ENCODE results near the gene CNTROB. TPM values are rescaled to one million over a fixed set of nuclear protein-coding genes. Genes with fewer than 3 reads are reported as not detected.

The CNTROB gene
- total RNA-seq, 1 experiment from 2014 or later, result 24.2 TPM

GRCh38 chr17:7984904-7985303 is 52.9 kb downstream of the CNTROB start:
- POLR2A ChIA-PET, result no interaction called here
- Histone ChIP-seq H3K27me3 (replicated peaks; ENCODE audit: control insufficient read depth, insufficient read depth, low read length) (no peaks in the 10 kb centered on the region), H3K36me3 (ENCODE audit: control insufficient read depth, insufficient read depth, low read length) (no peaks in the 10 kb centered on the region), H3K4me3 (ENCODE audit: low read depth, low read length) (no peak overlapping the region), H3K4me1 (no peaks in the 10 kb centered on the region), H3K9me3 (no peaks in the 10 kb centered on the region)
- TF ChIP-seq CTCF (IDR thresholded peaks at IDR 0.05; ENCODE audit: insufficient read depth in 1 of 2, low read depth in 1 of 2, low read length in 1 of 2, severe bottlenecking in 1 of 2, unreplicated experiment in 1 of 2), result no peak
- H3K27me3 Mint-ChIP-seq (ENCODE audit: insufficient read depth, unreplicated experiment), result no peaks in the 10 kb centered on the region
- intact Hi-C loops (cut with micrococcal nuclease; ENCODE audit: unreplicated experiment), result loop anchor here (10.0 kb wide), 1 partner anchor 240 kb away; no protein-coding TSS in a partner anchor
- H3K9me3 Mint-ChIP-seq (ENCODE audit: unreplicated experiment), result no peaks in the 10 kb centered on the region
- CTCF ChIA-PET, result no interaction called here
- no peak overlapping the region for H3K4me3 Mint-ChIP-seq (ENCODE audit: unreplicated experiment)
- H3K27ac Mint-ChIP-seq (ENCODE audit: unreplicated experiment), result no peak overlapping the region
- no peak for DNase-seq
- BruUV-seq (replicated peaks), result no TSS peak
- no peaks in the 10 kb centered on the region for H3K36me3 Mint-ChIP-seq (ENCODE audit: insufficient read depth, unreplicated experiment)
- no peaks in the 10 kb centered on the region for H3K4me1 Mint-ChIP-seq (ENCODE audit: low read depth, unreplicated experiment)

- Histone ChIP-seq H3K27me3 (replicated peaks; ENCODE audit: control insufficient read depth, insufficient read depth, low read length) (no peaks in the 10 kb centered on the region), H3K9me3 (no peaks in the 10 kb centered on the region), H3K36me3 (ENCODE audit: control insufficient read depth, insufficient read depth, low read length) (no peaks in the 10 kb centered on the region), H3K4me3 (ENCODE audit: low read depth, low read length) (no peak overlapping the region), H3K4me1 (no peaks in the 10 kb centered on the region)
- no peak for TF ChIP-seq CTCF (IDR thresholded peaks at IDR 0.05; ENCODE audit: insufficient read depth in 1 of 2, low read depth in 1 of 2, low read length in 1 of 2, severe bottlenecking in 1 of 2, unreplicated experiment in 1 of 2)
- no TSS peak for BruUV-seq (replicated peaks)
- Mint-ChIP-seq H3K9me3 (ENCODE audit: unreplicated experiment) (no peaks in the 10 kb centered on the region), H3K4me1 (ENCODE audit: low read depth, unreplicated experiment) (no peaks in the 10 kb centered on the region), H3K4me3 (ENCODE audit: unreplicated experiment) (no peak overlapping the region), H3K36me3 (ENCODE audit: insufficient read depth, unreplicated experiment) (no peaks in the 10 kb centered on the region), H3K27ac (ENCODE audit: unreplicated experiment) (no peak overlapping the region), H3K27me3 (ENCODE audit: insufficient read depth, unreplicated experiment) (no peaks in the 10 kb centered on the region)
- ChIA-PET POLR2A (no interaction called here), CTCF (no interaction called here)
- intact Hi-C loops (cut with micrococcal nuclease; ENCODE audit: unreplicated experiment), result loop anchor here (10.0 kb wide), 1 partner anchor 243 kb away; no protein-coding TSS in a partner anchor
- no peak for DNase-seq
Observed at GRCh38 chr17:7987112-7987893, 55.3 kb downstream of the CNTROB start.

- Histone ChIP-seq H3K36me3 (ENCODE audit: control insufficient read depth, insufficient read depth, low read length) (no peaks in the 10 kb centered on the region), H3K4me3 (ENCODE audit: low read depth, low read length) (no peak overlapping the region), H3K4me1 (no peaks in the 10 kb centered on the region), H3K27me3 (replicated peaks; ENCODE audit: control insufficient read depth, insufficient read depth, low read length) (no peaks in the 10 kb centered on the region), H3K9me3 (no peaks in the 10 kb centered on the region)
- Mint-ChIP-seq H3K27me3 (ENCODE audit: insufficient read depth, unreplicated experiment) (no peaks in the 10 kb centered on the region), H3K4me1 (ENCODE audit: low read depth, unreplicated experiment) (no peaks in the 10 kb centered on the region), H3K27ac (ENCODE audit: unreplicated experiment) (no peak overlapping the region), H3K9me3 (ENCODE audit: unreplicated experiment) (no peaks in the 10 kb centered on the region), H3K4me3 (ENCODE audit: unreplicated experiment) (peak overlapping the region; percentile 61), H3K36me3 (ENCODE audit: insufficient read depth, unreplicated experiment) (no peaks in the 10 kb centered on the region)
- intact Hi-C loops (cut with micrococcal nuclease; ENCODE audit: unreplicated experiment), result loop anchor here (10.0 kb wide), 1 partner anchor 244 kb away; no protein-coding TSS in a partner anchor
- CTCF ChIA-PET, result interaction anchor here (0.5 to 2.6 kb wide), 10 partner anchors 44 to 686 kb away, joined by 3 to 21 read pairs (median 4); partner anchors contain the start of gene RNF227
- DNase-seq, result peak in 1 of 2 experiments; percentile 69
- POLR2A ChIA-PET, result interaction anchor here (0.6 kb wide), 1 partner anchor 76 kb away, joined by 4 read pairs; no protein-coding TSS in a partner anchor
- peak; percentile 28 to 31 for TF ChIP-seq CTCF (IDR thresholded peaks at IDR 0.05; ENCODE audit: insufficient read depth in 1 of 2, low read depth in 1 of 2, low read length in 1 of 2, severe bottlenecking in 1 of 2, unreplicated experiment in 1 of 2)
- no TSS peak for BruUV-seq (replicated peaks)
Observed at GRCh38 chr17:7988750-7989178, 56.8 kb downstream of the CNTROB start.
